HG02798 (cell line): Measurements from ENCODE around the gene SH3BP4.

Experiments used
- ATAC-seq: cut with Tn5 transposase; IDR thresholded peaks from one replicate; pipeline ENCODE4 v1.9.1; 2021; ENCODE audit warnings: mild to moderate bottlenecking; ENCODE audit not compliant: unreplicated experiment, poor library complexity

Gene SH3BP4

DNA sequence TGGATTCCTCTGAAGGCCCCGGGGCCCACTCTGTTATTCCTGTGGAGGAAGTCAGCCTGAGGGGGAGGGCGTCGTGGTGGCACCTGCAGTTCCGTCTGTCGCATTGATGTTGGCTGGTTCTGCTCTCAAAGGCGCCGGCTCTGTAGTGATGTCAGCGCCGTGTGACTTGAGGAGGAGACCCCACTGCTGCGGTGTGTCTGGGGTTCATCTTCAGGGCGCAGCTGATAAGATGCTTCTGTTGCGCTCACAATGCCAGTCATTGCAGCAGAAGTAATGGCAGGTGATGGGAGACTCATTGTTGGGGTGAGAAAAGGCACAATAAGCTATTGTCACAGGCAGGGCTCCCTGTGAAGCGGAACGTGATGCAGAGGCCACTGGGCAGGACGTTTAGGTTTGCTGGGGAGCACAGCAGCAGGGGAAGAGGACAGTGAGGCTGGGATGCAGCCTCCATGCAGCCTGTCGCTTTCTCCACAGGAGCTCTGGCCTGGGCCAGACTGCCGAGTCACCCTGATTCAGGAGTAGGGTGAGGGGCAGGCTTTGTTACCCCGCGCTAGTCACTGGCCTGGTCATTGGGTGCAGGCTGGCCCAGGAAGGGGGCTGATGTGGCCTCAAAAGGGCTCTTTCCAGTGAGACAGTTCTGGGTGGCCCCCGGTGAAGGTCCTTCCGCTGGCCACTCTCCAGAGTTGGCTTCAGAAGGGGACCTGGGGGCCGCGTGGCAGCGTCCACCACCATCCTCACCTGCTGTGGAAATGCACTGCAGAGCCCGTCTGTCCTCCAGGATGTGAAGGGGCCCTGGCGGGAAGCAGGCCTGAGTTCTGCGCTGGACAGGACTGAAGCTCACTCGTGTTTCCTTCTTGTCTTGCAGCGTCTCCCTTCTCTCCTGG, 42.9 kb downstream of the SH3BP4 start:
- no peak for ATAC-seq

DNA sequence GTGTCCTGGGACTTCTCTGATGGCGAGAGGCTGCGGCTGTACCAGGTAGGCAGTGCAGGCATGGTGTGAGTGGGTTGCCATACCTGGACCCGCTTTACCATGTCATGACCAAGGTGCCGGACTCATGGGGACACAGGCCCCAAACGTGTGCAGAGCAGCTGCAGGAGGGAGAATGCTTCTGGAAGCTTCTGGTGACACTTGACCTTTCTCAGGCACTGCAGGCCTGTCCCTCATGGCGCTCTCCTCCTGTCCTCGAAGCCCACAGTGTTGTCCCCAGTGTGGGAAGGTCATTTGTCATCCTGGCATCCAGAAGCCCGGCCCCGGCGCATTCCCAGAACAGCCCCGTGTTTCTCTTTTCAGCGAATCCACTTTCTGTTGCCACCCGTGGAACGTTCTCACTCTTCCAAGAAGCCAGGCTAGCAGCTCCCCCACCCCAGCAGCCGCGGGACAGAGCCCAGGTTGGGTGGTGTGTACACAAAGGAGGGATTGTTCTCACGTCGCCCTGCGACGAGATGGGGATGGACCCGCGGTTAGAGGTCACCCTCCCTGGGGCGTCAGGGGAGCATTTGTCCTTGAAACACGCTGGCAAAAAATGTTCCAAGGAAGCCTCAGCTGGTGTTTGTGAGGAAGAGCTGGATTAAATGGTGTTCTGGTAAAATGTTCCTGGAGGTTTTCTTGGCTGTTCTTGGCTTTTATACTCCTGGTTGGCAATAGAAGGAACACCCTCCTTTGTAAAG, 43.7 kb downstream of the SH3BP4 start:
- ATAC-seq, result no peak

DNA sequence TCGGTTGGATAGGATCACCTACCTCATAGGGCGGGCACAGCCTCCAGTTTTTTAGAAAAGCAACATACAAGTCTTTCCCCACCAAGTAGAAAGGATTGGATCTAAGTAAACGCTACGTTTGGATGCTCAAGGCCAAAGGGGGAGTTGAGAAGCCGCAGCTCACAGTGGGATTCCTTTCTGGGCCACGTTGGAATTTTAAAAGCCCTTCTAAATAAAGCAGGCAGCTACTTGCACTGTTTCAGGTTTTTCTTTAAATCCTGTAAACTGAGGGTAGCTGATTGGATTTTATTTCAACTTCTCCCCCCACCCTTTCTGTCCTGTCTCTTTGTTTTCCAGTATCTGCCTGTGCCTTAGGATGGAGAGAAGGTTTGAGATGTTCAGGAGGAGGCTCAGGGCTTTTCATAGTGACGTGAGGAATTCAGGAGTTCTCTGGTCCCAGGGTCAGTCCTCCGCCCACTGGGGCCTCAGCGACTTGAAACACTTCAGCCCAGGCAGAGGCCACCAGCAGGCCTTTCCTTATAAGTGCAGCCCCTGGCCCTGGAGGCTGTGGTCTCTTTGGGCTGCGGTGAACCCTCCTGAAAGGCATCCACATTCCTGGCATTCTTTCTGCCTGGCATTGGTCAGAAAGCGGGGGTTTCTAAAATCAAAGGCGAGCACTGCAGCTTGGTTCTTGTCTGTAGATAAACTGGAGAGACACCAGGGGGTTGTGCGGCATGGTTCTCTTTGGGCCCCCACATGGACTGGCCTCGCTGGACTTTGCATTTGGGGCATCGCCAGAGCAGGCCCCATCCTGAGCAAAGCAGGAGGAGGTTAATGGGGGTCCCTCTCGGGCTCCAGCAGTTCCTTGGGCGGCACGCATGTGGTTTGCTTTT, 44.5 kb downstream of the SH3BP4 start:
- no peak for ATAC-seq

DNA sequence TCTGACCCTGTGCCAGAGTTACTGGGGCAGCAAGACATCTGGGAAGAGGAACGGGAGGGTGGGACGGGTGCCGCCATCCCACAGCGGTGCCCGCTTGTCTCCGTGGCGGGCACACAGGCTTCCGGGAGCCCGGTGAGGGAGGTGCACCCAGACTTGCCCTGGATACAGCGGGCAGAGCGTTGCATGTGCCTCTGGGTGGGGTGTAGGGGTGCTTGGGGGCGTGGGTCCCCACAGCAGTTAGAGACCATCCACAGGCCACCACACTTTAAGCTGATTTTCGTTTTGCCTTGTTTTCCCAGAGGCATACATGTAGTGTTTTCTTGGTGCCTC, 45.1 kb downstream of the SH3BP4 start:
- no peak for ATAC-seq

DNA sequence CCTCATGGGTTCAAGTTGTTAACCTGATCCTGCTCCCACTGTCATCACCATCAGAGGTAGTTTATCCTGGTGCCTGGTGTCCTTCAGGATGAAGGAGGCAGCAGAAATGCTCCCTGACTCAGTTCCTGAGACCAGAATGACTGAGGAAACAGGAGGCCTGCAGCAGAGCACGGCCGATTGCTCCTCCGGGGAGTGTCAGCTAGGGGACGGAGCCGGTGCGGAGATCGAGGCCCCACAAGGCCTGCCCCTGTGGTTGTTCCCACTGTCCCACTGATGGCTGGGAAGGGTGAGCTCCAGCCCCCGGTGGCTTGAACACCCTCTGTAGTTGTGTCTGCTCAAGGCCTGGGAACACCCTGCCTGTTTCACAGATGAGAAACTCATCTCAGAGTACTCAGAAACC, 45.6 kb downstream of the SH3BP4 start:
- ATAC-seq, result no peak

DNA sequence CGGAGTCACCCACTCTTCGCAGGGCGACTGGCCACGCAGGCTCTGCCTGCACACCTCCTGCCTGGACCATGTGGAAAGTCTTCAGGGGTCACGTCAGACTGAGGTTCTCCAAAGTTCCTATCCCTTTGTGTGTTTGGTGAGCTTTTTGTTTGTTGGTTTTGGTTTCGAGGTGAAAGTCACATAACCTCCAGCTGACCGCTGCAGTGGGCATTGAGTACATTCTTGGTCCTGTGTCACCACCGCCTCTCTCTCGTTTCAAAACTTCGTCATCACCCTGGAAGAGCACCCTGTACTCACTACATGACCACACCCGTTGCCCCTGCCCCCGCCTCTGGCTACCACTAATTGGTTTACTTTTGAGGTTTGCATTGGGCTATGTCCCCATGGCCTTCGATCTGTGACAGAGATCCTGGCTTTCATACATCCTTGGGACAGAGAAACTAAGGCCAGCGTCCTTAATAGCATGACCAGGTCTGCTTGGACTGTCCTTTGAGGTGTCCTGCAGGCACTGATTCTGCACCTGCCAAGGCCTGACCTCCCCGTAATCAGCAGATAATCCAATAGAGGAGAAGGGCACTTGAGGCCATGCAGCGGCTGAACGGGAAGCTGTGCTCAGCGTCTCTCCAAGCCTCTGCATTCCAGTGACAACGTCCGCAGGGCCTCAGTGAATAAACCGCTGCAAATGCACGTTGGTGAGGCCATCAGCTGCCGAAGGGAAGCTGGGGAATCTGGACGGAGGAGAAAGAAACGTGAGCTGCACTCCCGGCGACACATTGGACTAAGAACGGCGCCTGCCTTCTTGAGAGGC, 46.8 kb downstream of the SH3BP4 start:
- ATAC-seq, result no peak

DNA sequence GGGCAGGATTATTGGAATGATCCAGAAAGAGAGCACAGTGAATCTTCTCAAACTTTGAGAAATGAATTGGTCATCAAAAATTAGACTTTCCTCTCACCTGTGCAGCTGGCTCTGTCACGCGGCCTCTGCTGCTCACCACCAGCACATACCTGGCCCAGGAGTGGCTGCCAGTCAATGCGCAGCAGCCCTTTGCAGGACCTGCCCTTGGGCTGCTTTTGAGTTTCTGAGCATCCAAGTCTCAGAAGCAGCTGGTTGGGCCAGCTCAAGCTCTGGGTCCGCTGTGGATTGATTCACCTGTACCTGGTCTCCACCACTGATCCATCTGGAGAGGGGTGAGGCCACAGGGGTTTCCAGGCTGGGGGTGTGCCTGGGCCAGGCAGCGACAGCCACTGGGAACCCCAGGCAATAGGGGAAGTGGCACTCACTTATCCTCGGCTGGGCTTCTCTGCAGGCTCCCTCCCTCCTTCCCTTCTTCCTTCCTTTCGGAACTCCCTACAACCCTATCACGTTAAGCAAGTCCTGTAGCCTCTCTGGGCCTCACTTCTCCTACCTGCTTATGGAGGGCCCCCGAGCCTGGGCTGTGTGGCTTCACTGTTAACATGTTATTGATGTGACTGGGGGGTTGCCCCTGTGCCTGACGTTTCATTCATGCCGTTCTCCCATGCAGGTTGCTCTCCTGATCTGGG, 48.1 kb downstream of the SH3BP4 start:
- no peak for ATAC-seq

DNA sequence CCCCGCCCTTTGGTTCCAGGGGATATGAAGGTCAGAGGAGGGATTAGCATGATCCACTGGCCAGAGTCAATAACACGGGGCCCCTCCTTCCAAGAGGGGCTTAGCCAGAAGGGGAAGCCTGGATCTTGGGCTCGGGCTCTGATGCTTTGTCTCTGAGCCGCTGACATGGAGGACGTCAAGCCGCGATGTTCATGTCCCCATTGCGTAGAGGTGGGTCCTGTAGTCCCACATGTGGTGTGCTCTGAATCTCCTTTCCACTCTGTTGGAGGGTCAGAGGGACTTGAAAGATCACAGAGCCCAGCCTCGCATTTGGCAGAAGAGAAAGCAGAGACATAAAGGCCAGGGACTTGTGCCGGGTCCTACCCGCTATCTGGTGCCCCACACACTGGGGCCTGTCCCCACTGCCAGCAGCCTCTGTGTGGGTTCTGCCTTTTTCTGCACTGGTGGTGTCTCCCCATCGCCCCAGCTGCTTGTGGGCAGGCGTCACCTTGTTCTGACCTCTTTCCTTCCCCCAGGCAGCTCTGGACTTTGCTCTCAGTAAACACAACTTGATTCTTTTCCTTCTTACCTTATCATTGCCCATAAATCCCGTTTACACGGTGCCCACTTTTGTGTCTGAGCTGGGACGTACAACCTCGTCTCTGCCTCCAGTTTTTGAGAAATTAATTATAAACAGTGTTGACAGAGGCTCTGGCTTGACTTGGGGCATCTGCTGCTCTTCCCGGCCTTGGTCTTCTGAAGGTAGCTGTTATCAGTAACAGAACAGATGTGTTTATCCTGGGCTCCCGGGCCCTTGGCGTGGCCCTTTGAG, 48.8 kb downstream of the SH3BP4 start:
- no peak for ATAC-seq

DNA sequence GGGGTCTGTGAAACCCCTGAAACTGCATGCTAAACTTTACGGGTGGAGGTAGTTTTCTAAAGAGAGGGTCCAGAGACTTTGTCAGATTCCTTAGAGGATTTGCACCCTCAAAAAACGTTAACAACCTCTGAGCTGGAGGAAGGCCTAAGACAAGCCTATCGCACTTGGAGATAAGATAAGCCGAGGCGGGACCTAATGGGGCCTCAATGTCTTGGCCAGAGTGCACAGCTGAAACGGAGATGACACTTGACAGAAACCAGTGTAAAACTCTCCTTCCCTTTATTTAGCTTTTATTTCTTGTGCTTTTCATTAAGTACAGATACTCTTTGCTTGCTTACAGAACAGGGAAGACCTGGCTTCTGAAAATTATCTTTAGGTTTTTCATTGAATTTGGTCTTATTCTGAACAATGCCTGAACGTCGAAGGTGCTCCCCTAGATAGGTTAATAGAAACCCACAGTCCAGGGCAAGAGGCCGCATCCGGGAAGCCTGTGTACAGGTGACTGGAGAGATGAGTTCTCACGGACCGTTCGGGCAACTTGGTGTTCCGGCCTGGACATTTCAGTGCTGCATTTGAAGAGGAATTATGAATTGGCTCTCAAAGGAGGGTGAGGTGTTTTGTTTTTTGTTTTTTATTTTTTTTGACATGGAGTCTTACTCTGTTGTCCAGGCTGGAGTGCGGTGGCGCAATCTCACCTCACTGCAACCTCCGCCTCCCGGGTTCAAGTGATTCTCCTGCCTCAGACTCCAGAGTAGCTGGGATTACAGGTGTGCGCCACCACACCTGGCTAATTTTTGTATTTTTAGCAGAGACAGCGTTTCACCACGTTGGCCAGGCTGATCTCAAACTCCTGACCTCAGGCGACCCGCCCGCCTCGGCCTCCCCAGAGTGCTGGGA, 49.7 kb downstream of the SH3BP4 start:
- ATAC-seq, result no peak

DNA sequence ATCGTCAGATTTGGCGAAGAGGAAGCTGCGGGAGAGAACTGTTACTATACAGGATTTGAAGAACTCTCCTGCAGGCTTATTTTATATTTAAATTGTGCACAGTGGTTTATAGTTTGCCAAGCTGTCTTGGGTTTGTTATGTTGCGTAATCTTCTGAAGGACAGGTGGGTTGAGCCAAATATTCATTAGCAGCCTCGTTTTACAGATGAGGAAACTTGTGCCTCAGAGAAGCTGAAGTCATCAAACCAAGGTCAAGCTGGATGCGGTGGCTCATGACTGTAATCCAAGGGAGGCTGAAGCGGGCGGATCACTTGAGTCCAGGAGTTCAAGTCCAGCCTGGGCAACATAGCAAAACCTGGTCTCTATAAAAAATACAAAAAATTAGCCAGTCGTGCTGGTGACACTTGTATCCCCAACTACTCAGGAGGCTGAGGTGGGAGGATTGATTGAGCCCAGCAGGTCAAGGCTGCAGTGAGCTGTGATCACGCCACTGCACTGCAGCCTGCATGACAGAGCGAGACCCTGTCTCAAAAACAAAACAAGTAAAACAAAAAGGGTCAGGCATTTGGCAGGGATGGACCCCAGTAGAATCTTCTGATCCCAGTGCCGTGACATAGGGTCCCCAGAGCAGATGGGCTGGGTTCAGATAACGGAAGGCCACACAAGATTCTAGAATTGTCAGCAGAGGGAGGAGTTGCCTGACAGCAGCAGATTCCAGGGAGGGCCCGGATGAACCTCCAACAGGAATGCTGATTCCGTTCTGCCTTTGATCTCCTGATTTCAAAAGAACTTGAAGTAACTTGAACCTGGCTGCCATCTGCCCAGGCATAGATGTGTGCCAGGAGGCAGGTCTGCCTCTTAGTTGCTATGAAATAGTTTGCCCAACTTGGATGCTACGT, 50.6 kb downstream of the SH3BP4 start:
- no peak for ATAC-seq

DNA sequence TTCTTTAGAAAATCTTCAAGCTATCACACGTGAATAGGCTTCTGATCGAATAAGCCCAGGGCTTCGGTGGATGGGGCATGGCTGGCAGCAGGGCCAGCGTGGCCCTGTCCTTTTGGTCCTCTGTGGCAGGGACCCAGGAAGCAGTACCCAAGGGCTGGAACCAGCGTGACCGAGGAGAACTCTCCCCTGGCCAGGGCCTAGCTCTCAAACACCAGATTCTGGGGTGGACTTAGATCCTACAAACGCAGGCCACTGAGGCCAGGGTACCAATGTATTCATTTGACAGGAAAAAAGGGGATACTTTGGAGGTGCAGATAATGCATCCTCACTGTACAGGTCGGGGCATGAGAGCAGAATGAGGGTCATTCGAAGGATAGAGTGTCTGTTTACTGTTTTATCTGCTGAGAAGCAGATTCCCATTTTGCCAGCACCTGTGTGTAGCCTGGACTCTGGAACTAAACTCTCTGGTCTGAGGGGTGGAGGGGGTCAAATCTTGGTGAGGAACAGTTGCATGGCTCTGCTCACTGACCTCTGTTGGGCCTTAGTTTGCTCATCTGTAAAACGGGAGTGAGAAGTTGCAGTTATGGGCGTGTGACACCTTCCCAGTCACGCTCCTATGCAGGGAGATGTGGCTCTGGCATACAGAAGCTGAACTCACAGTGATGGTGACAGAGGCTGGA, 51.4 kb downstream of the SH3BP4 start:
- no peak for ATAC-seq

DNA sequence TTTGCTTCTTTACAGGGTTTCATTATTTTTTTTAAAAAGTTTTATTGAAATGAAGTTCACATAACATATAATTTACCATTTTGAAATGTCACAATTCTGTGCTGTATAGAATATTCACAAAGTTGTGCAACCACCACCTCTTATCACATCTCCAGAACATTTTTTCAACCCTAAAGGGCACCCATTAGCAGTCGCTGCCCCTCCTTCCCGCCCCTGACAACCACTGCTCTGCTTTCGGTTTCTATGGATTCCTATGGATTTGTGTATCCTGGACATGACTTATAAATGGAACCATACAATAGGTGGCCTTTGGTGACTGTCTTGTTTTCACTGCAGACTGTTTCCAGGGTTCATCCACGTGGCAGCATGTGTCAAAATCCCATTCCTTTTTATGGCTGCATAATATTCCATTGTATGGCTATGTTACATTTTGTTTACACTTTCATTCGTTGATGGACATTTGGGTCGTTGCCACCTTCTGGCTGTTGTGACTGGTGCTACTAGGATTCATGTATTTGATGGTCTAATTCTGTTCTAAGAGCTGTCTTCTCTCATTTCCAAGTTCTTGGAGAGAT, 52.6 kb downstream of the SH3BP4 start:
- ATAC-seq, result no peak

DNA sequence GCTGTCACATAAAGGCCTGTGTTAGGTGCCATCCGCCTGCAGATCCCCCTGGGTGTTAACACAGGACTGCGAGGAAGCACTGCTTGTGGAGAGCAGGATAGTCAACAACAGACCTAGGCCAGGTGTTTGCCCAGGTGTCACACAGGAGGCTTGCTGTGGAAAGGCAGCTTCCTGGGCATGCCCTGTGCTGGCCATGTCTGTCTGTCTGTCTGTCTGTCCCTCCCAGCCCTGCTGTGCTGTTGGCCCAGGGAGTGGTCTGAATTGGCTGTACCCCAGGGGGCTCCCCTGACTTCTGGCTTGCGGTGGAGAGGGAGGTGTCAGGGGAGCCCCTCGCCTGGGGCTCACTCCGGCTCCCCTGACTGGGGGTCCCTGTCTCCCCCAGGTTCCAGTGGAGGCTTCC, 53.2 kb downstream of the SH3BP4 start:
- ATAC-seq, result no peak

DNA sequence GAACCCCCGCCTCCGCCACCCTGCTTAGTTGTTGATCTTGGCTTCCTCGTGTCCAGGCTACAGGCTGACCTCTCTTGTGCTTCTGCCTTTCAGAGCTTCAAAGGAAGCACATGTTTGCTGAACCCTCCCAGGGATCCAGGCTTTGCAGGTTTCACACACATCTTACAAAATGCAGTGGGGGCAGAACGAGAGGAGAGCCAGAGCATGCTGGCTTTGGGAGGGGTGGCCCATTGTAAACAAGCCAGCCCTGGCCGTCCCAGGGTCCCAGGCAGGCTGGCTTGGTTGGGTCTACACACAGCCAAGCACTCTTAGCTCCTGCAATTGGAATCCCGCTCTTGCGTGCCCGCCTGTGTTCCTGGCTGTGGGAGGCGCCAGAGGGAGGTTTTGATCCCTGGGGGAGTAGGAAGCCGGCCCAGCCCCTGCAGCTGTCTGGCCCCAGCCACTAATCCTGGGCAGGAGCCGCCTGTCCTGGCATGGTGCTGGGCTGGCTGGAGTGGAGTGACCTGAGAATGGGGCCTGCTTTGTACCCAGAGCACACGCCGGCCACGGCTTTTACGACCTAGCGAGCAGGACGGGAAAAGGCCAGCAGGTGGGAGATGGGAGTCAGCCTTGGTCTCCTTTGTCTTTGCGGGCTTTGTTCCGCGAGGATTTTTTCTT, 53.9 kb downstream of the SH3BP4 start:
- ATAC-seq, result no peak

DNA sequence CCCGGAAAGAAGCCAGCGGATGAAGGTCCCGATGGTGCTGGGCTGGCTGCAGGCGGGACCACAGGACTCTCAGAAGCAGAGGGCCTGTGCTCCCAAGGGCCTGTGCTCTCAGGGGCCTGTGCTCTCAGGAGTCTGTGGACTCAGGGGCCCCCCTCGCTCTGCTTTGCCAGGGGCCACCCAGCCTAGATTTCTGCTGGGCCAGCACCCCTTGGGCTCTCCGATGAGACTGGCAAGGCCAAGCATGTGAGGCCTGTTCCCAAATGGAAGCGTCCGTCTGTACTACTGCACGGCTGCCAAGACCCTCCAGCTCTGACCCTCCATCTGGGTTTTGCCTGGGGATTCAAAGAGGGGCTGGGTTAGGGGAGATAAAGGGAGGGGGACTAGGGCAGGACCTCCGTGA, 54.6 kb downstream of the SH3BP4 start:
- no peak for ATAC-seq
